HEK293 (cell line): ENCODE data around the gene CHD1L.
"Not testable (repeated sequence)": the region's sequence is repeated elsewhere in the genome, so short reads cannot be mapped to it uniquely, and the experiment has no call there.

Experiments used
- CTCF ChIA-PET: fragments of 350-600 bp; formaldehyde crosslinking; extraction: SDS; loops from one replicate; lab custom pipeline; 2021; ENCODE audit warnings: antibody characterized with exemption; lab: Yijun Ruan, JAX
- POLR2A ChIA-PET: fragments of 300-600 bp; formaldehyde crosslinking; extraction: SDS; loops from one replicate; lab custom pipeline; 2020; ENCODE audit warnings: antibody characterized with exemption, inconsistent platforms; lab: Yijun Ruan, JAX
- H3K27ac ChIP-seq: fragments of 200-500 bp; sonication (Bioruptor generic); 2 replicates; pipeline ENCODE4 v1.5.1; 2014; ENCODE audit warnings: low read depth, low read length, control low read depth, inconsistent platforms; ENCODE audit errors: extremely low read depth
- H3K36me3 ChIP-seq, 2 experiments: fragments of 200-500 bp in 1 of 2; sonication (Bioruptor generic) in 1 of 2; 1 replicate in 1 of 2; 2 replicates in 1 of 2; pipeline ENCODE4 v1.5.1; 2014 to 2017; ENCODE audit warnings: inconsistent platforms in 2 of 2, low read length in 2 of 2; ENCODE audit not compliant: control insufficient read depth in 2 of 2, insufficient read depth in 1 of 2
- H3K4me1 ChIP-seq: fragments of 200-500 bp; sonication (Bioruptor generic); 2 replicates; pipeline ENCODE4 v1.5.1; 2014; ENCODE audit warnings: mild to moderate bottlenecking, low read length, inconsistent platforms; ENCODE audit not compliant: control insufficient read depth, insufficient read depth
- H3K4me3 ChIP-seq: 2 replicates; pipeline ENCODE4 v1.5.1; 2011; ENCODE audit warnings: low read depth, mild to moderate bottlenecking, control low read depth, low read length, moderate library complexity
- H3K9me3 ChIP-seq: fragments of 200-500 bp; sonication (Bioruptor generic); 2 replicates; pipeline ENCODE4 v1.5.1; 2014; ENCODE audit warnings: low read depth, low read length, inconsistent platforms; ENCODE audit not compliant: control insufficient read depth, insufficient read depth
- CTCF ChIP-seq: fragments of 450-650 bp; formaldehyde crosslinking; IDR thresholded peaks from 2 replicates; pipeline ENCODE4 v1.5.1; 2016; ENCODE audit warnings: missing biosample characterization, missing genetic modification characterization
- EGR2 ChIP-seq: fragments of 450-650 bp; formaldehyde crosslinking; IDR thresholded peaks from 2 replicates; pipeline ENCODE4 v1.5.1; 2016; ENCODE audit warnings: low read depth, missing biosample characterization, missing genetic modification characterization
- HOXC10 ChIP-seq: sonication (generic); formaldehyde crosslinking; IDR thresholded peaks from 2 replicates; pipeline ENCODE4 v1.8.1; 2023; ENCODE audit warnings: mild to moderate bottlenecking, missing genetic modification reagents
- KLF1 ChIP-seq: fragments of 450-650 bp; formaldehyde crosslinking; IDR thresholded peaks from 2 replicates; pipeline ENCODE4 v1.5.1; 2016; ENCODE audit warnings: missing biosample characterization, missing genetic modification characterization
- KLF10 ChIP-seq: fragments of 450-650 bp; IDR thresholded peaks from 2 replicates; pipeline ENCODE4 v1.5.1; 2018; ENCODE audit warnings: missing biosample characterization, mild to moderate bottlenecking, missing genetic modification characterization
- KLF8 ChIP-seq: fragments of 450-650 bp; formaldehyde crosslinking; IDR thresholded peaks from 2 replicates; pipeline ENCODE4 v1.5.1; 2016; ENCODE audit warnings: missing biosample characterization, missing genetic modification characterization
- MEIS1 ChIP-seq: sonication (generic); formaldehyde crosslinking; IDR thresholded peaks from 2 replicates; pipeline ENCODE4 v1.8.1; 2022; ENCODE audit warnings: missing genetic modification reagents, mild to moderate bottlenecking, borderline replicate concordance
- PRDM1 ChIP-seq: fragments of 450-650 bp; formaldehyde crosslinking; IDR thresholded peaks from 2 replicates; pipeline ENCODE4; 2016; ENCODE audit warnings: missing biosample characterization, missing genetic modification characterization
- SCRT1 ChIP-seq: fragments of 450-650 bp; formaldehyde crosslinking; IDR thresholded peaks from 2 replicates; pipeline ENCODE4 v1.5.1; 2016; ENCODE audit warnings: missing biosample characterization, missing genetic modification characterization, borderline replicate concordance
- SCRT2 ChIP-seq: fragments of 450-650 bp; formaldehyde crosslinking; IDR thresholded peaks from 2 replicates; pipeline ENCODE4 v1.5.1; 2016; ENCODE audit warnings: missing biosample characterization, missing genetic modification characterization
- SP3 ChIP-seq: fragments of 450-650 bp; formaldehyde crosslinking; IDR thresholded peaks from 2 replicates; pipeline ENCODE4 v1.5.1; 2016; ENCODE audit warnings: missing biosample characterization, missing genetic modification characterization
- SP7 ChIP-seq: fragments of 450-650 bp; formaldehyde crosslinking; IDR thresholded peaks from 2 replicates; pipeline ENCODE4 v1.5.1; 2016; ENCODE audit warnings: missing biosample characterization, missing genetic modification characterization
- WT1 ChIP-seq: fragments of 450-650 bp; formaldehyde crosslinking; IDR thresholded peaks from 2 replicates; pipeline ENCODE4 v1.5.1; 2016; ENCODE audit warnings: missing biosample characterization, missing genetic modification characterization
- ZBTB17 ChIP-seq: fragments of 450-650 bp; formaldehyde crosslinking; IDR thresholded peaks from 2 replicates; pipeline ENCODE4 v1.5.1; 2016; ENCODE audit warnings: missing biosample characterization, missing genetic modification characterization
- ZBTB21 ChIP-seq: fragments of 450-650 bp; formaldehyde crosslinking; IDR thresholded peaks from 2 replicates; pipeline ENCODE4 v1.5.1; 2017; ENCODE audit warnings: missing biosample characterization, missing genetic modification characterization
- ZFHX2 ChIP-seq: fragments of 450-650 bp; formaldehyde crosslinking; conservative IDR thresholded peaks from 2 replicates; pipeline ENCODE4 v1.5.1; 2016; ENCODE audit warnings: missing biosample characterization, missing genetic modification characterization
- ZIC2 ChIP-seq: fragments of 450-650 bp; formaldehyde crosslinking; IDR thresholded peaks from 2 replicates; pipeline ENCODE4 v1.5.1; 2016; ENCODE audit warnings: missing biosample characterization, missing genetic modification characterization
- ZNF214 ChIP-seq: fragments of 450-650 bp; formaldehyde crosslinking; IDR thresholded peaks from 2 replicates; pipeline ENCODE4 v1.5.1; 2017; ENCODE audit warnings: missing biosample characterization, mild to moderate bottlenecking, missing genetic modification characterization, borderline replicate concordance
- ZNF221 ChIP-seq: fragments of 450-650 bp; formaldehyde crosslinking; IDR thresholded peaks from 2 replicates; pipeline ENCODE4 v1.5.1; 2017; ENCODE audit warnings: missing biosample characterization, missing genetic modification characterization, borderline replicate concordance
- ZNF335 ChIP-seq: fragments of 450-650 bp; formaldehyde crosslinking; conservative IDR thresholded peaks from 2 replicates; pipeline ENCODE4 v1.5.1; 2016; ENCODE audit warnings: missing biosample characterization, missing genetic modification characterization
- ZNF341 ChIP-seq: fragments of 450-650 bp; formaldehyde crosslinking; IDR thresholded peaks from 2 replicates; pipeline ENCODE4; 2016; ENCODE audit warnings: low read depth, missing biosample characterization, missing genetic modification characterization
- ZNF350 ChIP-seq: fragments of 450-650 bp; formaldehyde crosslinking; IDR thresholded peaks from 2 replicates; pipeline ENCODE4 v1.5.0; 2017; ENCODE audit warnings: missing biosample characterization, mild to moderate bottlenecking, missing genetic modification characterization
- ZNF423 ChIP-seq: fragments of 450-650 bp; formaldehyde crosslinking; IDR thresholded peaks from 2 replicates; pipeline ENCODE4 v1.5.1; 2016; ENCODE audit warnings: missing biosample characterization, missing genetic modification characterization
- ZNF610 ChIP-seq: fragments of 450-650 bp; formaldehyde crosslinking; IDR thresholded peaks from 2 replicates; pipeline ENCODE4 v1.5.1; 2016; ENCODE audit warnings: missing biosample characterization, missing genetic modification characterization, borderline replicate concordance
- ZNF621 ChIP-seq: fragments of 450-650 bp; formaldehyde crosslinking; IDR thresholded peaks from 2 replicates; pipeline ENCODE4 v1.5.1; 2017; ENCODE audit warnings: missing biosample characterization, missing genetic modification characterization
- ZNF626 ChIP-seq: fragments of 450-650 bp; sonication (Bioruptor Pico); formaldehyde crosslinking; IDR thresholded peaks from 2 replicates; pipeline ENCODE4 v1.5.1; 2018; ENCODE audit warnings: missing biosample characterization, missing genetic modification characterization, inconsistent platforms
- ZNF654 ChIP-seq: fragments of 450-650 bp; formaldehyde crosslinking; IDR thresholded peaks from 2 replicates; pipeline ENCODE4 v1.5.1; 2016; ENCODE audit warnings: low read depth, missing biosample characterization, missing genetic modification characterization
- ZNF785 ChIP-seq: fragments of 450-650 bp; formaldehyde crosslinking; IDR thresholded peaks from 2 replicates; pipeline ENCODE4 v1.5.1; 2016; ENCODE audit warnings: missing biosample characterization, missing genetic modification characterization

CHD1L gene

GRCh38 chr1:147223740-147224615 is 18.5 kb upstream of the CHD1L start:
- TF ChIP-seq ZNF423 (tag by site-specific recombination) = no peak
- no peak for TF ChIP-seq ZNF785 (tag by site-specific recombination)
- TF ChIP-seq HOXC10 = no peak
- TF ChIP-seq ZNF350 (tag by site-specific recombination) = no peak
- TF ChIP-seq ZBTB21 (tag by site-specific recombination) = no peak
- TF ChIP-seq ZNF214 = no peak
- Histone ChIP-seq H3K4me3 (no peak overlapping the region), H3K9me3 (no peaks in the 10 kb centered on the region), H3K27ac (no peak overlapping the region), H3K36me3 (no peaks in the 10 kb centered on the region), H3K4me1 (no peaks in the 10 kb centered on the region)
- ChIA-PET POLR2A (no interaction called here), CTCF (interaction anchor here (0.6 to 2.5 kb wide), 4 partner anchors 19 to 143 kb away, joined by 3 to 11 read pairs (median 3); partner anchors contain the start of gene CHD1L)

GRCh38 chr1:147225193-147225730 is 17.2 kb upstream of the CHD1L start, which contains the start of gene FMO5:
TSS of gene FMO5 (minus strand) at chr1:147225339. CDS start at chr1:147225029, 310 bp downstream.
- Histone ChIP-seq H3K36me3 (no peaks in the 10 kb centered on the region), H3K4me1 (no peaks in the 10 kb centered on the region), H3K9me3 (no peaks in the 10 kb centered on the region), H3K4me3 (peak within 1 kb of the TSS; percentile 41), H3K27ac (no peak within 1 kb of the TSS)
- POLR2A ChIA-PET = no interaction called here
- peak; percentile 59 for TF ChIP-seq PRDM1 (tag by site-specific recombination)
- no peak for TF ChIP-seq ZNF626
- TF ChIP-seq ZNF335 (tag by site-specific recombination) = peak; percentile 36
- 0 out of 2 replicates have a peak, but pooled peaks have one; percentile 49 for TF ChIP-seq SP3 (tag by site-specific recombination)
- TF ChIP-seq SCRT2 (tag by site-specific recombination) = peak; percentile 98
- 0 out of 2 replicates have a peak, but pooled peaks have one; percentile 24 for TF ChIP-seq CTCF
- no peak for TF ChIP-seq KLF10 (tag by site-specific recombination)
- no peak for TF ChIP-seq ZNF341
- TF ChIP-seq MEIS1 (CRISPR knock-in tag) = no peak
- peak; percentile 50; the same call in 1 of the 2 replicates for TF ChIP-seq EGR2 (tag by site-specific recombination)
- TF ChIP-seq ZNF654 (tag by site-specific recombination) = no peak
- 0 out of 2 replicates have a peak, but pooled peaks have one; percentile 19 for TF ChIP-seq KLF8 (tag by site-specific recombination)
- peak; percentile 73 for TF ChIP-seq ZFHX2 (tag by site-specific recombination)
- 0 out of 2 replicates have a peak, but pooled peaks have one; percentile 18 for TF ChIP-seq ZIC2
- TF ChIP-seq SCRT1 (tag by site-specific recombination) = peak; percentile 72; the same call in 1 of the 2 replicates
- no peak for TF ChIP-seq ZNF610 (tag by site-specific recombination)
- TF ChIP-seq WT1 (tag by site-specific recombination) = no peak
- no peak for TF ChIP-seq ZNF221 (tag by site-specific recombination)
- TF ChIP-seq SP7 = no peak
- peak; percentile 64 for TF ChIP-seq ZBTB17 (tag by site-specific recombination)
- TF ChIP-seq ZNF621 (tag by site-specific recombination) = no peak
- peak; percentile 38; the same call in 1 of the 2 replicates for TF ChIP-seq KLF1 (tag by site-specific recombination)
- CTCF ChIA-PET = interaction anchor here (0.7 kb wide), 1 partner anchor 13 kb away, joined by 3 read pairs; no protein-coding TSS in a partner anchor

GRCh38 chr1:147231032-147231431 is 11.5 kb upstream of the CHD1L start:
- CTCF ChIA-PET = interaction anchor here (0.7 kb wide), 1 partner anchor 15 kb away, joined by 3 read pairs; no protein-coding TSS in a partner anchor
- H3K9me3 ChIP-seq, H3K27ac ChIP-seq, H3K4me1 ChIP-seq, POLR2A ChIA-PET, H3K36me3 ChIP-seq, H3K4me3 ChIP-seq: not testable (repeated sequence)

- H3K4me1 ChIP-seq, H3K4me3 ChIP-seq, POLR2A ChIA-PET, H3K27ac ChIP-seq, CTCF ChIA-PET, H3K36me3 ChIP-seq, H3K9me3 ChIP-seq: not testable (repeated sequence)
Observed at GRCh38 chr1:147233903-147234302, 8.6 kb upstream of the CHD1L start.
